Stimulated activated CD8-positive, alpha-beta memory T cell treated with anti-CD3 and anti-CD28 coated beads, Interleukin-7, amount 100 ng/mL, for 4 hours (primary cell): Measurements from ENCODE around the gene SMU1.
"Not testable (repeated sequence)": the region's sequence is repeated elsewhere in the genome, so short reads cannot be mapped to it uniquely, and the experiment has no call there.

ENCODE experiments used
- DNase-seq, 2 donors: peaks; one replicate each; pipeline ENCODE4 v3.0.0-alpha.2; 2020; ENCODE audit warnings: low read depth in 2 of 2

SMU1 gene

DNA sequence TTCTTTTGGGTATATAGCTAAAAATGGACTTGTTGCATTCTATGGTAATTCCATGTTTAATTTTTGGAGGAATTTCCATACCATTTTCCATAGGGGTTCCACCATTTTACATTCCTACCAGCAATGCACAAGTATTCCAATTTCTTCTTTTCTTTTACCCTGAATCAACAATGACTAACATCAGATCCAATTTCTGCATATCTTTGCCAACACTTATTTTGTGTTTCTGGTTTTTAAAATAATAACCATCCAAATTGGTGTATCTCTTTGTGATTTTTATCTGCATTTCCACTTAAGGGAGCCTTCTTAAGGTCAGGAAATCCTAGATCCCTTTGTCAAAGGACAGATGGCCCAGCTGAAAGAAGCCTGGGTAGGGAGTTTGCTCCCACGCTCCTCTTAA is 29.5 kb upstream of the SMU1 start:
- no peak for DNase-seq

DNA sequence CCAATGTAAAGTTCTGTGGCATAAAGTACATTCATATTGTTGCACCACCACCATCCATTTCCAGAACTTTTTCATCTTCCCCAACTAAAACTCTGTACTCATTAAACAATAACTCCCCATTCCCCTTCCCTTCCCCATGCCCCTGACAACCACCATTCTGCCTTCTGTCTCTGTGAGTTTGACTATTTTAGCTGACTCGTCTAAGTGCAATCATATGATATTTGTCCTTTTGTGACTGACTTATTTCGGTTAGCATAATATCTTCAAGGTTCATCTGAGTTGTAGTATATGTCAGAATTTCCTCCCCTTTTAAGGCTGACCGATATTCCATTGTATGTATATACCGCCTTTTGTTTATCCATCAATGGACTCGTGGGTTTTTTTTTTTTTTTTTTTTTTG is 29.0 kb upstream of the SMU1 start:
- DNase-seq, result no peak

GRCh38 chr9:33104401-33104800 is 27.9 kb upstream of the SMU1 start:
- no peak for DNase-seq

GRCh38 chr9:33103501-33104281 is 27.2 kb upstream of the SMU1 start:
- DNase-seq, result no peak

DNA sequence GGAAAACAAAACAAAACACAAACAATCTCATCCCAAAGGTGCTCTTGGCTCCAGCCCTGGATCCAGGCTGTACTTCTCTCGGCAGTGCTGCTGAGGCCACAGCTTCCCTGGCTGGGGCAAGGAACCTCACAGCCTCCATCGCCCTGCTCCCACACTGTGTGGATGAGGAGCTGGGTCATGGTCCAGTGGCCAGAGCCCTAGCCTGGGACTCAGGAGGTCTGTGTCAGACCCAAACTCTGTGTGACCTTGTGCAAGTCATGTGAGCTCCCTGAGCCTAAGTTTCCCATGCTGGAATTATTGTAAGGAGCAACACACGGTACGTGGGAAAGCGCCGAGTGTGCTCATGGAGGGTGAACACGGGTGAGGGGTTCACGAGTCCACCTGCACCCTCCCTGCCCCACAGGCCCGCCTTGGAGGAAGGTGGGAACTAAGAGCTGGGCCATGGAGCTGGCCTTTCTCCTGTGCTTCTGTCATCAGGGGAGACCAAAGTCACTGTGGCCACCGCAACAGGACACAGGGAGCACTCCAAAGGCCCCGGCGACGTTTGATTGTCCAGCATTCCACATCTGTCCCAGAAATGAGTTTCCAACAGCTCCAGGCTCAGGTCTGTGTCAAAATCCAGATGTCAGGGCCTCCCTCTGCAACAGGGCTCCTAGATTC is 26.2 kb upstream of the SMU1 start:
- no peak for DNase-seq

- DNase-seq, result no peak
These were observed 24.9 kb upstream of the SMU1 start for GRCh38 chr9:33101104-33101951.

DNA sequence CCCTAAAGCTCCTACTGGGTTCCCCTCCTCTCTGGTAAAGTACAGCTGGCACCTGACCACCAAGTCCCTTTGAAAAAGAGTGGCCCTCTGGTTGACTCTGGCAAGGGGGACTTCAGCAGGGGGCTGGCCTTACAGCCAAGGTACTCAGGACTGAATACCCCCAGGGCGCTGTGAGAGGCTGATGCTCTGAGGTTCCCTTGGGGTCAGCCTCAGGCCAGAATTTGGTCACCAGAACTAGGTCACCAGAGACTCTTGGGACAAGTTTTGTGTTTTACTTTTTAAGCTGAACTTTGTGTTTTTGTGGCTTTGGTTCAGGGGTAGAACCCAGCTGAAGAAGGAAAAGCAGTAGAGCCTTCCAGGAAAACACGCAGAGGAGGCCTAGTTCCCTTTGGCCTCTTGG is 23.3 kb upstream of the SMU1 start:
- DNase-seq, result no peak

- no peak for DNase-seq
These were observed 20.7 kb upstream of the SMU1 start for GRCh38 chr9:33097192-33097591.

DNA sequence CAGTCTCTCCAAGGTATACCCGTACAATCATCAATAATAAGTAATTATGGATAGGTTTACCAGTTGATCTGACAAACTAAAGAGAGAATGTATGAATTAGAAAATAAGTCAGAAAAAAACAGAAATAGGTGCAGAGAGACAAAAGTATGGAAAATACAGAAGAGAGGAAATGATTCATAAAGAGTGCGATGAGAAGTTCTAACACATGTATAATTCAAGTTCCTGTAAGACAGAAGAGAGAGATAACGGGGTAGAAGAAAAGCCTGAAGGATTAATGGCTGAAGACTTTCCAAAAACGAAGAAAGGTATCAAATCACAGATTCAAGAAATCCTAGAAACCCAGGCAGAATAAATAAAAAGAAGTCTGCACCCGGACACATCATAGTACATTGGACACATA is 16.2 kb upstream of the SMU1 start:
- DNase-seq, result no peak

- not testable (repeated sequence) for DNase-seq
These were observed 9.2 kb upstream of the SMU1 start for GRCh38 chr9:33085672-33086071.

DNA sequence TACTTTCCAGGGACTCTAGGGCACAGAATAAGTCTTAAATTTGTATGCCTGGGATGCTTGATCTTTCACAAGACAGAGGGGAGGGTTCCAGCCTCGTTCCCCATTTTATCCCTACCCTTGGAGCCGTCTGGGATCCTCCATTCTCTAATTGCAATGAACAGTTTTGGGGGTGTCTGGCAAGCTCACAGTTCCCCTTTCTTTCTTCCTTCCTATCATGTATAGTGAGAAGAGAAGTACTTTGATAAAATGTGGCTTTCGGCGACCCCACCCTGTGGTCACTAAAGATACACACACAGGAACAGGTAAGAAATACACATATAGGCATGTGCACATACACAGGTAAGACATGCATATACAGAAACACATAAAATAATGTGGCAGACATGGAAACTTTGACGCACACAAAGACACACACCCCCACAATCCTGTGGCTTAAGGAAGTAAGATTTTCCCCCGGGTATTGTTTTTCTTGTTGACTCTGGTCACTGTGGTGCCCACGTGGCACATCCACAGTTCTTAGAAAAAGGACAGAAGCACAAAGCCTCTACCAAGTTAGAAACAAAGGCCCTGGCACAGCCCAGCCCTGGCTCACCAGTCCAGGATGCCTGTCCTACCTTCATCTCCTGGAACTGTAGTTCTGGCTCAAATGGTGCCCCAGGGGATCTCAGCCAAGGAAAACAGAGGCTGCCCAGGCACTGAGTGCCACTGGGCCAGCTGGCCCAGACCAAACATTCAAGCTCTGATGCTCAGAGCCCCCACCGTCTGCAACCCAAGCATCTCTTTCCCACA is 6.3 kb upstream of the SMU1 start:
- DNase-seq, result no peak

DNA sequence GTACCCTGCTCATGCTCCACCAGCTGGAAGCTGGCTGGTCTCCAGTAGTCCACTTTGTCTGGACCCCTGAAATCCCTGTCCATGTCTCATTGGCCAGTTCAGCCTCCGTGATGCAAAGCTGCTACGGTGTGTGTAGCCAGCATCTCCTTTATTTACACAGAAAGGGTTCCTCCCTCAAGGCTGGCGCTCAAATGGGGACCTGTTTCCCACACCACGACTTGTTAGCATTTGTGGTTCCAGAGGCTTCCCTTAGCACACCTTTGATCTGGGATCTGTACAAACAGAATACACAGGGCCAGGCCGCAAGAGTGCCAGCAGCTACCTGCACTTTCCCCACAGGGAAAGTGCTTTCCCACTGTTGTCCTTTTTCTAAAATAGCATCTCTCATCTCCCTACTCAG is 5.7 kb upstream of the SMU1 start:
- DNase-seq, result no peak

DNA sequence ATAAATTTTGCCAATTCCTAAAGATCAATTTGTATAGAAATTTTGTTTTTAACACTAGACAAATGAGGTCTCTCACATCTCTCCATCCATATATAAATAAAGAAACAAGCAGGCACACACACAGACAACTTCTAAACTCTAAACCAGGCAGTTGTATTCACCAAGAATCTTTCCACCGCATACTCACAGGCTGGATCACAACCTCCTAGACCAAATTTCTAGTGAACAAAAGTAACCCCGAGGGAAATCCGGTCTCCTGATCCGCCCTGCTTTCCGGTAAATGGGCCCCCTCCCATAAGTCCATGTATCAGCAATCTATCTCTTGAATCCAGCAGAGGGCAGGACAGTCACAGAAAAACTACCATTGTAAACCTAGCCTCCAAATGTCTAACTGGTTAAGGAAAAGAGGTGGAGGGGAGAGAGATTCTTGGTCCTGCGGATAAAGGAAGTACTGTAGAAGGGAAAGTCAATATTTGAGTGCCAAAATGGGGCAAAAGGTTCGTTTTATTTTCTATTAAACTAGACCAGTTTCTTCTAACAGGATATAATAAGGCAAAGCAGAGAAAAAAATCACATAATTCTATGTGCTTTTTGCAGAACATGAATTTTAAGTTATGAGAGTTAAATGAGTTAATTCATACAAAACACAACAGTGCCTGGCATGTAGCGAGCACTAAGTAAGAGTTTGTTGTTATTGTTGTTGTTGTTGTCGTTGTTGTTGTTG is 4.8 kb upstream of the SMU1 start:
- DNase-seq, result peak; percentile 24 to 50

DNA sequence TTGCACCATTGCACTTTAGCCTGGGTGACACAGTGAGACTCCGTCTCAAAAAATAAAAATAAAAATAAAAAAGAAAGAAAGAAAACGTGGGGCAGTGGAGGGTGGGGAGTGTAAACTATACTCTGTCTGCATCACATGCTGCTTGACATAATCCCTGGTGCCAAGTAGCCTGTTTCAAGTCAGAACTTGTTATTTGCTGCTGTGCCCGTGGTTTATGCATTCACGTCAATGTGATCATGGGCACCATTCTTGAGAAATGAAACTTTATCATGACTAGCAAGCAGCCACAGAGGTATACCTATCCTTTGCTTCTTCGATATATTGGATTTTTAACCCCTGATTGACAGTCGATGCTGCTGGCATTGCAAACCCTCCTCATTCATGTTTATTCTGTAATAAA is 4.1 kb upstream of the SMU1 start:
- DNase-seq, result no peak

DNA sequence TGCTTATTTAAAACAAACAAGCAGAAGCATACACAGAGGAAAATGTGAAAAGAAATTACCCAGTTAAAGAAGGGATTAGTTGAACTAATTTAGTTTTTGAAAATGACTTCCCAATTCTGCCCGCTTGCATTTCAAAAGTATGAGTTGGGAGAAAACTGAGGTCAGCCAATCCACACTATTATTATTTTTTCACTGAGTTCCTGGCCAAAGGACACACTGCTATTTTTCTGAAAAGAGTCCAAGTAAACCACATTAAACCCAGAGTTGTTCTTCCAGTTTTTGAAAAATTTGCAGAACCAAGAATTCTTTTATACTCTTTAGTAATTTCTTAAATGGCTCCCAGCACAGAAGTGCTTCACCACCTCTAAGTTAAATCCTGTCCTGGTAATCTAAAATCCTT is 7.5 kb downstream of the SMU1 start:
- DNase-seq, result no peak

DNA sequence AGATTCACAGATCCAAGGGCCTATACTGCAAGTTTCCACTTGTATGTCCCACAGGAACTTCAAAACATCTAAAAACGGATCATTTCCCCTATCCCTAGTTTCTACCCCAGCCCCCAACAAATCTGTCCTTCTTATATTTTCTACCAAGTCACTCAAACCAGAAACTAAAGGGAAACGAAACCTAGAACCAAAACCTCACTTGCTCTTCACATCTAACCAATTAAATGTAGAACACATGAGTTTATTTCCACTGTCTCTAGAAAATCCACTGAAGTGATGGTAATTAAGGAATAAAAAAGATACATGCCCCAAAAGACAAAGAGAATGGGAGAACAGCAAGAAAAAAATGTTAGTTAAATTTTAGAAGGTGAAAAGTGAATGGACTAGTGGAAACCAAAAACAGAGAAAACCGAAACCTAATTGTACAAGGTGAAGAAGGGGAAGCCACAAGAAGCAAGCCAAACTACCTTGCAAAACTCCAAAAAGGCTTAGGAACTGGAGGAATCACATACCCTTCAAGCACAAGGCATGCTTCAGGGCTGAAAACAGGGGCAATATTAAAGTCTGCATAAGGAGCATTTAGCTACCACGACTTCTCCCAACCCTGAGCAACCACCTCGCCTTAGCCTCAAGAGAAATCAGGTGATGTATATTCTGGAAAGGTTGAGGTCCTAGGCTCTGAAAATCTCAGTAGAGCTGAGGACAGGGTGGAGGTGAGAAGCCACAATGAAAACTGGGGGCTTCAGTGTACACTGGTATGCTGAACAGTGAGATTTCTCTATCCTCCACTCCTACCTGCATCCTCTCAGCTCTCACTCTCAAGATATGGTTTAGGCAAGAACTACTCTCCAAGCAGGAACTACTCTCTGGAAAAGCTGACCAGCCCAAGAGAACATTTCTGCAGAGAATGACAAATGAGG is 11.1 kb downstream of the SMU1 start:
- DNase-seq, result no peak

DNA sequence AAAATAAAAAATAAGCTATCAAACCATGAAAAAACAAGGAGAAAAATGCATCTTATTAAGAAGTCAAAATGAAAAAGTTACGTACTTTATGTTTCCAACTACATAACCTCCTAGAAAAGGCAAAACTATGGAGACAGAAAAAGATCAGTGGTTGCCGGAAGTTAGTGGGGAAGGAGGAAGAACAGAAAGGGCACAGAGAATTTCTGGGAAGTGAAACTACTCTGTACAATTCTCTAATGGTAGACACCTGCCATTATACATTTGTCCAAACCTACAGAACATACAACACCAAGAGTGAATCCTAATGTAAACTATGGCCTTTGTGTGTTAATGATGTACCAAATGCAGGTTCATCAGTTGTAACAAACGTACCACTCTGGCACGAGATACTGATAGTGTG is 25.3 kb downstream of the SMU1 start:
- DNase-seq, result no peak

DNA sequence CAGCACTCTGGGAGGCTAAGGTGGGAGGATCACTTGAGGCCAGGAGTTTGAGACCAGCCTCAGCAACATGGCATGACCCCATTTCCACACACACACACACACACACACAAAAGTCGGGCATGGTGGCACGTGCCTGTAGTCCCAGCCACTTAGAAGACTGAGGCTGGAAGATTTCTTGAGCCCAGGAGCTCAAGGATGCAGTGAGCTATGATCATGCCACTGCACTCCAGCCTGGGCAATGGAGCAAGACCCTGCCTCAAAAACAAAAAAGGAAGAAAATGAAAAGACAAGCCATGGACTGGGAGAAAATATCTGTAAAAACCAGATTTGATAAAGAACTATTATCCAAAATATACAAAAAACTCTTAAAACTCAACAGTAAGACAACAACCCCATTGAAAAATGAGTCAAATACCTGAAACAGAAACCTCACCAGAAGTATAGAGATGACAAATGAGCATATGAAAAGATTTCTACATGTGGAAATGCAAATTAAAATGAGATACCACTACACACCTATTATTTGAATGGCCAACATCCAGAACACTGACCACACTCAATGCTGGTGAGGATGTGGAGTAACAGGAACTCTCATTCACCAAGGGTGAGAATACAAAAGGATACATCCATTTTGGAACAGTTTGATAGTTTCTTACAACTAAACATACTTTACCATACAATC is 26.7 kb downstream of the SMU1 start:
- no peak for DNase-seq

GRCh38 chr9:33048054-33048465 is 28.4 kb downstream of the SMU1 start:
- DNase-seq, result no peak

- no peak for DNase-seq
These were observed 30.4 kb downstream of the SMU1 start for GRCh38 chr9:33046061-33046460.
